PFSK-1 (cell line): ENCODE data around the gene ANKRD42. TPM values are rescaled to one million over a fixed set of nuclear protein-coding genes. Genes with fewer than 3 reads are reported as not detected.
A peak's percentile ranks its signal among the peaks of the same experiment; 100 is the strongest.

Source experiments
- FOXP2 ChIP-seq: optimal IDR thresholded peaks from 2 replicates; pipeline ENCODE3; 2011; ENCODE audit warnings: borderline replicate concordance, control low read depth, inconsistent platforms; ENCODE audit not compliant: insufficient read depth; ENCODE audit errors: extremely low read length, extremely low read depth
- POLR2AphosphoS5 ChIP-seq: IDR thresholded peaks from 2 replicates; pipeline ENCODE4 v1.6.1; 2012; ENCODE audit warnings: low read depth, mild to moderate bottlenecking, control low read depth, low read length, moderate library complexity
- SIN3A ChIP-seq: IDR thresholded peaks from 2 replicates; pipeline ENCODE4 v1.6.1; 2012; ENCODE audit warnings: mild to moderate bottlenecking, low read length, moderate library complexity, borderline replicate concordance; ENCODE audit not compliant: insufficient read depth
- TAF1 ChIP-seq: IDR thresholded peaks from 2 replicates; pipeline ENCODE4 v1.6.1; 2012; ENCODE audit warnings: low read length, control low read depth, borderline replicate concordance; ENCODE audit not compliant: insufficient read depth
- polyA plus RNA-seq: library from polyadenylated mRNA; unstranded; fragments of >200 nt; gene quantifications from one replicate; pipeline ENCODE4 v1.2.1, GENCODE V29; 2012; ENCODE audit warnings: low read depth, missing spikeins; ENCODE audit not compliant: insufficient read length
- TF ChIP-seq, protein P1 (sequence below), 2 experiments: IDR thresholded peaks; 2 replicates each; pipeline versions ENCODE4 v1.6.1 to v1.8.0; 2011 to 2012; ENCODE audit warnings: low read depth in 2 of 2, low read length in 2 of 2, control low read depth in 1 of 2, inconsistent platforms in 1 of 2, mild to moderate bottlenecking in 1 of 2, moderate library complexity in 1 of 2; ENCODE audit not compliant: insufficient read depth in 1 of 2

ANKRD42 gene
- polyA plus RNA-seq, result 5.9 TPM

DNA sequence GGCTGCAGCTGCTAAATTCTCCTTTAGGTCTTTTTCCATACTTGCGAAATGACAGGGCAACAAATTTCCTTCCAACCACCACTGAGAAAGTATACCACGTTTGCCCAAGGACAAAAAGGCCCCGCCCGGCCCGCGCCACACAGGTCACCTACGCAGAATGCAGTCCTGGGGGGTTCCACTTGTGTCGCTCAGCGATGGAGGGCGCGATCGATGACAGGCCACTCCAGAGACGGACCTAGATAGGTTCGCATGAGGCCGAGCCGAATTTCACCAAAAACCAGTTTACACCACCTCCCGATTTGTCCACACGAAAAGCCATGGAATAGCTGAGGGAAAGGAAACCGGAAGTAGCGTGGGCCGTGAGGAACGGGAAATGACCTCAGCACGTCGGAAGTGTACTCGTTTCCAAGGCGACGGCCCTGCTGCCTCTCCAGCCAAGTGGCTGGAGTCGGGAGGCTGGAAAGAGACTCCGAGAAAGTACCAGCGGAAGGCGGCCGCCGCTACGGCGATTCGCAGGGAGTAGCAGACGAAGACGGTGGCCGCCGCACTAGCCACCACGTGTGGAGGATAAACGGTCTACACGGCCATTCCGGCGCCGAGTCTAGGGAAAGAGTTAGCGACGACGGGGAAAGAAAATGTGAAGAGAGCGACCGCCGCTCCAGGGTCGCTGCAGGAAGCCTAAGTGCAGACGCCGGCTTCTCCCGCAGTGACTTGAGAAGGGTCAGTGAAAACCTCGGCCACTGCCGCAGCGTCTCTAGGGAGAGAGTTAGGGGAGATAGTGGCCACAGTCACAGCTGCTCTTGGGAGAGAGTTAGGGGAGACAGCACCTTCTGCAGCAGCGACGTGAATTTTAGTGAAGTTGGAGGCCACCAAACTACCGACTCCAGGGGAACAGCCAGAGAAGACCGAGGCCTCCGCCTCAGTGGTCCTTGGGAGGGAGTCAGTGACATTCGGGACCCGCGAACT is at the start of gene ANKRD42:
Gene ANKRD42 (plus strand): TSS at position 398 of the 966 bp plus-strand sequence. CDS start 959 bp downstream, outside the sequence.
- TF ChIP-seq POLR2AphosphoS5, result peak; percentile 92
- no peak for TF ChIP-seq FOXP2
- peak; percentile 89; the same call in 1 of the 2 replicates for TF ChIP-seq TAF1
- TF ChIP-seq, protein P1, sequence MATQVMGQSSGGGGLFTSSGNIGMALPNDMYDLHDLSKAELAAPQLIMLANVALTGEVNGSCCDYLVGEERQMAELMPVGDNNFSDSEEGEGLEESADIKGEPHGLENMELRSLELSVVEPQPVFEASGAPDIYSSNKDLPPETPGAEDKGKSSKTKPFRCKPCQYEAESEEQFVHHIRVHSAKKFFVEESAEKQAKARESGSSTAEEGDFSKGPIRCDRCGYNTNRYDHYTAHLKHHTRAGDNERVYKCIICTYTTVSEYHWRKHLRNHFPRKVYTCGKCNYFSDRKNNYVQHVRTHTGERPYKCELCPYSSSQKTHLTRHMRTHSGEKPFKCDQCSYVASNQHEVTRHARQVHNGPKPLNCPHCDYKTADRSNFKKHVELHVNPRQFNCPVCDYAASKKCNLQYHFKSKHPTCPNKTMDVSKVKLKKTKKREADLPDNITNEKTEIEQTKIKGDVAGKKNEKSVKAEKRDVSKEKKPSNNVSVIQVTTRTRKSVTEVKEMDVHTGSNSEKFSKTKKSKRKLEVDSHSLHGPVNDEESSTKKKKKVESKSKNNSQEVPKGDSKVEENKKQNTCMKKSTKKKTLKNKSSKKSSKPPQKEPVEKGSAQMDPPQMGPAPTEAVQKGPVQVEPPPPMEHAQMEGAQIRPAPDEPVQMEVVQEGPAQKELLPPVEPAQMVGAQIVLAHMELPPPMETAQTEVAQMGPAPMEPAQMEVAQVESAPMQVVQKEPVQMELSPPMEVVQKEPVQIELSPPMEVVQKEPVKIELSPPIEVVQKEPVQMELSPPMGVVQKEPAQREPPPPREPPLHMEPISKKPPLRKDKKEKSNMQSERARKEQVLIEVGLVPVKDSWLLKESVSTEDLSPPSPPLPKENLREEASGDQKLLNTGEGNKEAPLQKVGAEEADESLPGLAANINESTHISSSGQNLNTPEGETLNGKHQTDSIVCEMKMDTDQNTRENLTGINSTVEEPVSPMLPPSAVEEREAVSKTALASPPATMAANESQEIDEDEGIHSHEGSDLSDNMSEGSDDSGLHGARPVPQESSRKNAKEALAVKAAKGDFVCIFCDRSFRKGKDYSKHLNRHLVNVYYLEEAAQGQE (IDR thresholded peaks at IDR 0.05; ENCODE audit: insufficient read depth in 1 of 2, low read depth in 2 of 2, low read length in 2 of 2), result peak in 1 of 2 experiments; percentile 33; a peak in 1 of 4 replicates
- TF ChIP-seq SIN3A, result peak; percentile 96

DNA sequence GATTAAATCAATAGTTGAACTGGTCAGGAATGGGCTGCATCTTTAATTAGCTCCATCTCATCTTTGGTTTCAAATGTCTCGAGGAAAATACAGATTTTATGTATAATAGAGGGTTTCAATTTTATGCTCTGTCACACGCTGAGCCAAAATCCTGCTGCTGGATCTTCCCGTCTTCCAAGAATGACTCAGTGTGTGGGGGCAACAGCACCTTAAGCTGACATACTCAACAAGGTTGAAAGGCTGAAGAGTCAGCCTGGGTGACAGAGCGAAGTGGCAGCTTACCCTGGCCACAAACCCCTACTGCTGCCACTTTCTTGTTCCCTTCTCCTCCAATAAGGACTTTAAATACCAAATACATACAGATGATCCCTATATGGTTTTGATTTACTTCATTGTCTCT is 45.6 kb upstream of the ANKRD42 start:
- TF ChIP-seq SIN3A (no peak), TAF1 (no peak), FOXP2 (no peak), POLR2AphosphoS5 (no peak)
- TF ChIP-seq, protein P1 (IDR thresholded peaks at IDR 0.05; ENCODE audit: insufficient read depth in 1 of 2, low read depth in 2 of 2, low read length in 2 of 2), result no peak

DNA sequence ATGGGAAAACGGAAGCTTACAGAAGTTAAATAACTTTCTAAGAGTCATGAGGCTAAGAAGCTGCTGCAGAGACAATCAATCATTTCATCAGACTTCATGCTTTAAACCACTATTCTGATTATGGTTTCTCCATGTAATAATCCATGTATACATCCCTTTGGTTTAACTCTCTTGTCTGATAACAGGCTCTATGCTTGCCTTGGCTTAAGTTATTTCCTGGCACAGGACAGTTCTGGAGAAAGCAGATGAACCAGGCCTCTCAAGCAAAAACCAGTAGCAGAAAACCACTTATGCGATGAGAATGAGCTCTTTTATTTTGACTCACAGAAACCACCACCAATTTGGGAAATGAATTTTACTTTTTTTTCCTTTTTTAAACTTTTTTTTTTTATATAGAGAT is 43.1 kb upstream of the ANKRD42 start:
- TF ChIP-seq POLR2AphosphoS5 (no peak), FOXP2 (no peak), SIN3A (no peak), TAF1 (no peak)
- TF ChIP-seq, protein P1 (IDR thresholded peaks at IDR 0.05; ENCODE audit: insufficient read depth in 1 of 2, low read depth in 2 of 2, low read length in 2 of 2), result no peak

DNA sequence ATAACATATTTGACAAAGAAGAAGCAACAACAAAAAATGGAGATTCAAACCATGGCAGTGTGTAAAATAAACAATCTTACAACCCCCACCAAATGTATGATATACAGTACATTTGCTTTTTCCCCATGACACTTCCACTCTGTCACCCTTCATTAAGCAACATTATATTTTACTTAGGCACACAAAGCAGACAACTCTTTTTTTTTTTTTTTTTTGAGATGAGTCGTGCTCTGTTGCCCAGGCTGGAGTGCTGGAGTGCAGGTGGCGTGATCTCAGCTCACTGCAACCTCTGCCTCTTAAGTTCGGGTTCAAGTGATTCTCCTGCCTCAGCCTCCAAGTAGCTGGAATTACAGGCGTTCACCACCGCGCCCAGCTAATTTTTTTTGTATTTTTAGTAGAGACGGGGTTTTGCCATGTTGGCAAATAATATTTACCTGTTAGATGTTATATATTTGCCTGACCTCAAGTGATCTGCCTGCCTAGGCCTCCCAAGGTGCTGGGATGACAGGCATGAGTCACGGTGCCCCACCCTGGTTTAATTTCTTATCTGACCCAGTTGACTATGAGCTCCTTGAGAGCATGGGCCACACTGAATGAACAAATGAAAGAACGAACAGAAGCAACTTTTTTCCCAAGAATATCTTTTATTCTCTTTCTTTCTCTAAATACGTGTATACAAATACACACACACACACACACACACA is 42.1 kb upstream of the ANKRD42 start:
- TF ChIP-seq TAF1, result no peak
- TF ChIP-seq POLR2AphosphoS5, result no peak
- TF ChIP-seq, protein P1 (IDR thresholded peaks at IDR 0.05; ENCODE audit: insufficient read depth in 1 of 2, low read depth in 2 of 2, low read length in 2 of 2), result no peak
- TF ChIP-seq SIN3A, result no peak
- no peak for TF ChIP-seq FOXP2
